ENCODE data around the gene RNF115. TPM values are rescaled to one million over a fixed set of nuclear protein-coding genes. Genes with fewer than 3 reads are reported as not detected.
"Not testable (repeated sequence)": the region's sequence is repeated elsewhere in the genome, so short reads cannot be mapped to it uniquely, and the experiment has no call there.

RNF115 gene
- polyA plus RNA-seq, 1 donor = 25.6 TPM

DNA sequence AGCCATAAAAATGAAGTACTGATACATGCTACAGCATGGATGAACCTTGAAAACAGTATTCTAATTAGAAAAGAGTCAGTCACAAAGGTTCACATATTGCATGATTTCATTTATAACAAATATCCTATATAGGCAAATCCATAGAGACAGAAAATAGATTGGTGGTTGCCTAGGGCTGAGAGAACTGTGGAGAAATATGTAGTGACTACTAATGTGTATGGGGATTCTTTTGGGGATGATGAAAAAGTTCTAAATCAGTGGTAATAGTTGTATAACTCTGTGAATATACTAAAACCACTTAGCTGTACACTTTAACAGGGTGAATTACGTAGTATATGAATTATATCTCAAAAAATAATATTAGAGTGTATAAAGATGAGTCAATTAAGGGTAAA lies 45.8 kb downstream of the RNF115 start:
- DNase-seq = no peak

DNA sequence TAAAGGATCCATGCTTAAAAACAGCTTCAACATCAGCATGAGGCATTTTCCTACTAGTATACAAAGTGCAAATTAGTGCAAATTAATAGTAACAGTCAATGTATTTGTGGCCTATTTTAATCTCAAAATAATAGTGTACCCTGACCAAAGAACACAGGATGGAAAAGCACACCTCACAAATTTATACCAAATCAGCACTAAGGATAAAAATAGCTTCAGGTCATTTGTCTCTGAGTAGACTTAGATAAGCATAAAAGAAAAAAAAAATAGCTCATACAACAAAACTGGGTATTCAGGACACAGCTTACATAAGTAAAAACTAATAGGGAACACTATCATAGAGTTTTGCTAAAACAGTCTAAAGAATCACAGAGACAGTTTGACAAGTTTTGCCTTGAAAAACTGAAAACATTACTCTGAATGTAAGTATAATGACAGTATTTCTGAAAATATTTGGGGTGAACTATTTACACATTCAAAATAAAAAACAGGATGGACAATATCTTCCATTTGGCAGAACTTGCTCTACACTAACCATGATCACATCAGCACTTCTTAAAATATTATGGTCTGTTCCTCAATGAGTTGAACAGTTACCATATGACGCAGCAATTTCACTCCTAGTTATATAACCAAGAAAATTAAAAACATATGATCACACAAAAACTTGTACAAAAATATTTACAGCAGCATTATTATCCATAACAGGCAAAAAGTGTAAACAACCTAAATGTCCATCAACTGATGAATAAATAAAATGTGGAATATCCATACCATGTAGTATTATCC lies 46.3 kb downstream of the RNF115 start:
- no peak for DNase-seq

DNA sequence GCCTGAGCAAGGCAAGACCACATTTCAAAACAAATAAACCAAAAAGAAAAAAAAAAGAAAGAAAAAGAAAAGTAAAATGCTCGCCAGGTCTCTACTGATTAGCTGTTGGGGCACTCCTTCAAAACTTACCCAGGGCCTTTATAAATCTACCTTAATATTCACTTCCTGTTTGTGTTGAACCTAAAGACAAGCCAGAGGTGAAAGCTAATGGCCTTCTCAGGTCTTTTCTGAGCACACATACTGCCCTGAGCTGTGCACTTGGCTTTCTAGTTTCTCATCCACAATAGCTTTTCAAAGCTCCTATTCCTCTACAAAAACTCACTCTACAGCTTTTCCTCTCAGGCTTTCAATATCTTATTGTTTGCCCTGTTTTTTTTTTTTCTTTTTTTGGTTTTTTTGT lies 50.5 kb downstream of the RNF115 start:
- no peak for DNase-seq

DNA sequence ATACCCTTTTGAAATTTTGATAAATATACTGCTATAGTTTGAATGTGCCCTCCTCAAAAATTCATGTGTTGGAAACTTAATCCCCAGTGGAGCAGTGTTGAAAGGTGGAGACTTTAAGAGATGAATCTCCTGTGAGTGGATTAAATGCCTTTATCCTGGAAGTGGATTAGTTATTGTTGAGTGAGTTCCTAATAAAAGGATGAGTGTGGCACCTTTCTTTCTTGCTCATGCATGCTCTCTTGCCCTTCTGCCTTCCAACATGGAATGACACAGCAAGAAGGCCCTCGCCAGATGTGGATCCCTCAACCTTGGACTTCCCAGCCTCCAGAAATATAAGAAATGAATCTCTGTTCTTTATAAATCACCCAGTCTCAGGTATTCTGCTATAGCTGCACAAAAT lies 52.8 kb downstream of the RNF115 start:
- no peak for DNase-seq

DNA sequence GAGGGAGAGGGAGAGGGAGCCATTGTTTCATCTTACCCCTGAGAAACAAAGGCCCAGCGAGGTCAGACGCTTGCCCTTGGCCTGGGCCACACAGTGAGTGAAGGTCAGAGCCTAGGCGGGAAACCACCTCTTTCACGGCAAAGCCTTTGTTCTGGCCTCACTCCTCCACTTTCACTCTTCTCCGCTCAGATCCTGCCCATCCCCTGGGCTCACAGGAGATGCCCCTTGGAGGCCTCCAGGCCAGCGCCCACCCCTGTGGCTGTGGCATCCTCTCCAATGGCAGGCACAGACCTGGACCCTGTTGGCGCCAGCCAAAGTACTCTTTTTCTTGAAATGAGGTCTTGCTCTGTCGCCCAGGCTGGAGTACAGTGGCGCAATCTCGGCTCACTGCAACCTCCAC lies 55.9 kb downstream of the RNF115 start:
- not testable (repeated sequence) for DNase-seq

DNA sequence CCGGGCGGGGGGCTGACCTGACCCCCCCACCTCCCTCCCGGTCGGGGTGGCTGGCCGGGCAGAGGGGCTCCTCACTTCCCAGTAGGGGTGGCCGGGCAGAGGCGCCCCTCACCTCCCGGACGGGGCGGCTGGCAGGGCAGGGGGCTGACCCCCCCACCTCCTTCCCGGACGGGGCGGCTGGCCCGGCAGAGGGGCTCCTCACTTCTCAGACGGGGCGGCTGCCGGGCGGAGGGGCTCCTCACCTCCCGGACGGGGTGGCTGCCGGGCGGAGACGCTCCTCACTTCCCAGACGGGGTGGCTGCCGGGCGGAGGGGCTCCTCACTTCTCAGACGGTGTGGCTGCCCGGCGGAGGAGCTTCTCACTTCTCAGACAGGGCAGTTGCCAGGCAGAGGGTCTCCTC lies 57.0 kb downstream of the RNF115 start:
- DNase-seq = not testable (repeated sequence)

DNA sequence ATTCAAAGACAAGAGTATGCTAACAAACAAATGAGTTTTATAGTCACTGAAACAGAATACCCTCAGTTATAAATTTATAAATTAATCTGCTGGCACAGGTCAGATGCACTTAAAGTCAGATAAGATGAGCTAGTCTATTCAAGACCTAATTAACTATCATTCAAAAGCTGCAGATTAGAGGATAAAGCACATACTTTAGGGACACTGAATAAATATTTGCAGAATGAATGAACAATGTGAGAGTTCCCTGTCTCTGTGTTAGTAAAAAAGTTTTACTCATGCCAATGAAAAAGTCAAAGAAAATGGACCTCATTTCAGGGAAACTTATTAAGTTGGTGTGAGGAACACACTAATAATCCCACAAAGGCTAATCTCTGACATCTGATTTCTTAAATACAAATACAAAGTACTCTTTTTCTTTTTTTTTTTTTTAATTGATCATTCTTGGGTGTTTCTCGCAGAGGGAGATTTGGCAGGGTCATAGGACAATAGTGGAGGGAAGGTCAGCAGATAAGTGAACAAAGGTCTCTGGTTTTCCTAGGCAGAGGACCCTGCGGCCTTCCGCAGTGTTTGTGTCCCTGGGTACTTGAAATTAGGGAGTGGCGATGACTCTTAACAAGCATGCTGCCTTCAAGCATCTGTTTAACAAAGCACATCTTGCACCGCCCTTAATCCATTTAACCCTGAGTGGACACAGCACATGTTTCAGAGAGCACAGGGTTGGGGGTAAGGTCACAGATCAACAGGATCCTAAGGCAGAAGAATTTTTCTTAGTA lies 58.1 kb downstream of the RNF115 start:
- DNase-seq = not testable (repeated sequence)

DNA sequence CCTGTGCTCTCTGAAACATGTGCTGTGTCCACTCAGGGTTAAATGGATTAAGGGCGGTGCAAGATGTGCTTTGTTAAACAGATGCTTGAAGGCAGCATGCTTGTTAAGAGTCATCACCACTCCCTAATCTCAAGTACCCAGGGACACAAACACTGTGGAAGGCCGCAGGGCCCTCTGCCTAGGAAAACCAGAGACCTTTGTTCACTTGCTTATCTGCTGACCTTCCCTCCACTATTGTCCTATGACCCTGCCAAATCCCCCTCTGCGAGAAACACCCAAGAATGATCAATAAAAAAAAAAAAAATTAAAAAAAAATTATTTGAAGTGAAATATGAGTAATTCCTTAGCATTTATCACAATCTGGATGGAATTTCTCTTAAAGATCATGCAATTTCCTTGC lies 58.8 kb downstream of the RNF115 start:
- DNase-seq = not testable (repeated sequence)

DNA sequence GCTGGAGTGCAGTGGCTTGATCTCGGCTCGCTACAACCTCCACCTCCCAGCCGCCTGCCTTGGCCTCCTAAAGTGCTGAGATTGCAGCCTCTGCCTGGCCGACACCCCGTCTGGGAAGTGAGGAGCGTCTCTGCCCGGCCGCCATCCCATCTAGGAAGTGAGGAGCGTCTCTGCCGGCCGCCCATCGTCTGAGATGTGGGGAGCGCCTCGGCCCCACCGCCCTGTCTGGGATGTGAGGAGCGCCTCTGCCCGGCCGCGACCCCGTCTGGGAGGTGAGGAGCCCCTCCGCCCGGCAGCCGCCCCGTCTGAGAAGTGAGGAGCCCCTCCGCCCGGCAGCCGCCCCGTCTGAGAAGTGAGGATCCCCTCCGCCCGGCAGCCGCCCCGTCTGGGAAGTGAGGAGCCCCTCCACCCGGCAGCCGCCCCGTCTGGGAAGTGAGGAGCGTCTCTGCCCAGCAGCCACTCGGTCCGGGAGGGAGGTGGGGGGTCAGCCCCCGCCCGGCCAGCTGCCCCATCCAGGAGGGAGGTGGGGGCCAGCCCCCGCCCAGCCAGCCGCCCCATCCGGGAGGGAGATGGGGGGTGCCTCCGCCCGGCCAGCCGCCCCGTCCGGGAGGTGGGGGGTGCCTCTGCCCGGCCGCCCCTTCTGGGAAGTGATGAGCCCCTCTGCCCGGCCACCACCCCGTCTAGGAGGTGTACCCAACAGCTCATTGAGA lies 59.5 kb downstream of the RNF115 start:
- DNase-seq = not testable (repeated sequence)

DNA sequence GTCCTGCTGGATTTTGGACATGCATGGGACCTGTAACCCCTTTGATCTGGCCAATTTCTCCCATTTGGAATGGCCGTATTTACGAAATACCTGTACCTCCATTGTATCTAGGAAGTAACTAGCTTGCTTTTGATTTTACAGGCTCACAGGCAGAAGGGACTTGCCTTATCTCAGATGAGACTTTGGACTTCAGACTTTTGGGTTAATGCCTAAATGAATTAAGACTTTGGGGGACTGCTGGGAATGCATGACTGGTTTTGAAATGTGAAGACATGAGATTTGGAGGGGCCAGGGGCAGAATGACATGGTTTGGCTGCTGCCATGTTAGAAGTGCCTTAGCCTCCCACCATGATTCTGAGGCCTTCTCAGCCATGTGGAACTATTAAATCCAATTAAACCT lies 61.9 kb downstream of the RNF115 start:
- DNase-seq = not testable (repeated sequence)

DNA sequence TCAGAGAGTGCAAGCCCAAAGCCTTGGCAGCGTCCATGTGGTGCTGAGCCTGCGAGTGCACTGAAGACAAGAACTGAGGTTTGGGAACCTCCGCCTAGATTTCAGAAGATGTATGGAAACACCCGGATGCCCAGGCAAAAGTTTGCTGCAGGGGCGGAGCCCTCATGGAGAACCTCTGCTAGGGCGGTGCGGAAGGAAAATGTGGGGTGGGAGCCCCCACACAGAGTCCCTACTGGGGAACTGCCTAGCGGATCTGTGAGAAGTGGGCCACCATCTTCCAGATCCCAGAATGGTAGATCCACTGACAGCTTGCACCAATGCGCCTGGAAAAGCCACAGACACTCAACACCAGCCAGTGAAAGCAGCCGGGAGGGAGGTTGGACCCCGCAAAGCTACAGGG lies 62.4 kb downstream of the RNF115 start:
- not testable (repeated sequence) for DNase-seq

DNA sequence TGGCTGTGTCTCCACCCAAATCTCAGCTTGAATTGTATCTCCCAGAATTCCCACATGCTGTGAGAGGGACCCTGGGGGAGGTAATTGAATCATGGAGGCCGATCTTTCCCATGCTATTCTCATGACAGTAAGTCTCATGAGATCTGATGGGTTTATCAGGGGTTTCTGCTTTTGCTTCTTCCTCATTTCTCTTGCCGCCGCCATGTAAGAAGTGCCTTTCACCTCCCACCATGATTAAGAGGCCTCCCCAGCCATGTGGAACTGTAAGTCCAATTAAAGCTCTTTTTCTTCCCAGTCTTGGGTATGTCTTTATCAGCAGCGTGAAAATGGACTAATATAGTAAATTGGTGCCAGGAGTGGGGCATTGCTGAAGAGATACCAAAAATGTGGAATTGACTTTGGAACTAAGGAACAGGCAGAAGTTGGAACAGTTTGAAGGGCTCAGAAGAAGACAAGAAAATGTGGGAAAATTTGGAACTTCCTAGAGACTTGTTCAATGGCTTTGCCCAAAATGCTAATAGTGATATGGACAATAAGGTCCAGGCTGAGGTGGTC lies 63.4 kb downstream of the RNF115 start:
- not testable (repeated sequence) for DNase-seq

DNA sequence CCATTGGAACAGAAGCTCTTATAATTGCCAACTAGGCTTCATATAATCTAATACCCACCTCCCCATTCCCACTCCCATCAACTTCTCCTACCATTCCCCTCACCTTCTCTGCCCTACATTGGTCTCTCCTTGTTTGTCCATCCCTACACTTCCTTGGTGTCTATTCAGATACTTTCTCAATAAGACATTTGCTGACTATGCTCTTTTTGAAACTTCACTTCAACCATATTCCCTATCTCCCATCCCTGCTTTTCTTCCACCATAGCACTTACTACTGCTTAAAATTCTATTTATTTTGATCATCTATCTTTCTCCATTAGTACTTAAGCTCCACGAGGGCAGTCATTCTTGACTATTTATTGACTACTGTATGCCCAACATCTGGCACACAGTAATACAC lies 64.2 kb downstream of the RNF115 start:
- no peak for DNase-seq

DNA sequence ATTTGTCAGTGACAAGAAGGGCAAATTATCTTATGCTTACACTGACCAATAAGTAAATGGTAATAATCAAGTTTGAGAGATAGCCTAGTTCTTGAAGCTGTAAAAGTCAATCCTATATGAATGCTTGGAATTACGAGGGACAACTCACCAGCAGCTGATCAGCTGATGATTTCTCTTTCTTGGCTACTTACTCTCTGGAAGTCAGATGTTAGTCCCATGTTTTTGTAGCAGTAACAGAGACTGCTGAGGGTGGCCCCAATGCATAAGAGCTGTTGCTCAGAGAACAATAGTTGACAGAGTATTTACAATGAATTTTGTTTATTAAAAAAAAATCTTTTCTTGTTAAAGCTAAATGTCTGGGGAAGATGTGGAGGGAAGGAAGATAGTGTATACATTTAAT lies 65.3 kb downstream of the RNF115 start:
- no peak for DNase-seq

DNA sequence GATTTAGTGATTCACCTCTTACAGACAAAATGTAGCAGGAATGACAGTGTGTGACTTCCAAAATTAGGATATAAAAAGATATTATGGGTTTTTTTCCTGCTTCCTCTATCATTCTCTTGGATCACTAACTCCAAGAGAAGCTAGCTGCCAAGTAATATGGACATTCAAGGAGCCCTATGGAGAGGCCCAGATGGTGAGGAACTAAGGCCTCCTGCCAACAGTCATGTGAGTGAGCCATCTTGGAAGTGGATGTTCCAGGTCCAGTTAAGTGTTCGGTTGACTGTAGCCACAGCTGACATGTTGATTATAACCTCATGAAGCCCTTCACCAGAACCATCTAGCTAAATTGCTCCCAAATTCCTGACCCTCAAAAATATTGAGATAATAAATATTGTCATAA lies 65.8 kb downstream of the RNF115 start:
- DNase-seq = no peak

DNA sequence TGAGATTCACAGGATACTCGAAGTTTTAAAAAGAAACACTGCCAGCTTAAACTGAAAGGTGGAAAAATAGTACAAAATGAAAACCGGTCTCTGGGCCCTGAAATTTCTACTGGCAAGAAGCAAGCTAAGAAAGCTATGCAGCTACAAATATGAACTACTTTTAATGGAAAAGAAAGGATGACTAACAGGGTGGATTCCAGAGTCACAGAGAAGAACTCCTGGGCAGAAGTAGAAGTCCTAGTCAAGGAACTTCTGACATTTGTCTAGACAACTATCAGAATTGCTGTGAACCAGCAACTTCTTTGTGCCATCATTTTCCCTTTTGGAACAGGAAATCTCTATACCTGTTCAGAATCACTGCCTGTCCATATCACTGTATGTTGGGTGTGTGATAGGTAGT lies 66.5 kb downstream of the RNF115 start:
- DNase-seq = no peak

DNA sequence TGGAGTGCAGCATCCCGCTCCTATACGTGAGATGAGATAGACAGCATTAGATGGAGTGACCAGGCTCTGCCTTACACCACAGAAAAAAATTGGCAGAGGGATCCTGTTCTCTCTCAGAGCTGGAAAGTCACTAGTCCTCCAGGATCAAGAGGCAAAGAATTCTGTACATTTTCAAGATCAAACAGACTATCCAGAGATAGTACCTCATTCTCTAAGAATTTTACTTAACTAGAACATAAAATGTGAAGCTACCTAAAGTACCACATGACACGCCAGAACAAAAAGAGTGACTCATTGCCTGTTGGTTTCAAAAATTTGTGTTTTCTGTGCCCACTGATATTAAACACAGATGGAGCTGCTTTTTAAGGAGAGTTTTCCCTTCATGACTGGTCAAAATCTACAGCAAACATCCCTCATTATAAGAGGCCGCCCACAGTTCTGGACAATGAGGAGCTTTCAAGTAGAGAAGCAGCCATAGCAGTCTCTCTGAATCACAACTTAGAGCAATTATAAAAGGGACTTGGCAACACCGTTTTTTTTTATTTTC lies 72.3 kb downstream of the RNF115 start:
- DNase-seq = no peak

DNA sequence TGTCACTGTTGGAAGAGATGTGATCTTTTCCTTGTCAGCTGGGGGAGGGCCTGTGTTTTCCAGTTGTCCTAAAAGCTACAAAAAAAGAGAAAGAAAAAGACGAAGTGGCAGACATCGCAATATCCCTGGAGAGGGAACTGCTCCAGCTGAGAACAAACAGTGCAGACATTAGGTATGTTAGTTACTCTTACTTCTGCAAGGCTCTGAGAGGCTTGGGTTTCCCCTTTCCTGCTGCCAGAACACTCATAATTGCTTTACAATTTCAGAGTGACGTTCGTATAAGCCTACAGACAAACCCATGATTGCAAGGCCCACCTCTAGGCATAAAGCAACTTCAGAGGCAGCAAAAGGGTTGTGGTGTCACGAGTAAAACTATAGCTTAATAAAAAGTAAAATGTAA lies 73.5 kb downstream of the RNF115 start:
- no peak for DNase-seq

DNA sequence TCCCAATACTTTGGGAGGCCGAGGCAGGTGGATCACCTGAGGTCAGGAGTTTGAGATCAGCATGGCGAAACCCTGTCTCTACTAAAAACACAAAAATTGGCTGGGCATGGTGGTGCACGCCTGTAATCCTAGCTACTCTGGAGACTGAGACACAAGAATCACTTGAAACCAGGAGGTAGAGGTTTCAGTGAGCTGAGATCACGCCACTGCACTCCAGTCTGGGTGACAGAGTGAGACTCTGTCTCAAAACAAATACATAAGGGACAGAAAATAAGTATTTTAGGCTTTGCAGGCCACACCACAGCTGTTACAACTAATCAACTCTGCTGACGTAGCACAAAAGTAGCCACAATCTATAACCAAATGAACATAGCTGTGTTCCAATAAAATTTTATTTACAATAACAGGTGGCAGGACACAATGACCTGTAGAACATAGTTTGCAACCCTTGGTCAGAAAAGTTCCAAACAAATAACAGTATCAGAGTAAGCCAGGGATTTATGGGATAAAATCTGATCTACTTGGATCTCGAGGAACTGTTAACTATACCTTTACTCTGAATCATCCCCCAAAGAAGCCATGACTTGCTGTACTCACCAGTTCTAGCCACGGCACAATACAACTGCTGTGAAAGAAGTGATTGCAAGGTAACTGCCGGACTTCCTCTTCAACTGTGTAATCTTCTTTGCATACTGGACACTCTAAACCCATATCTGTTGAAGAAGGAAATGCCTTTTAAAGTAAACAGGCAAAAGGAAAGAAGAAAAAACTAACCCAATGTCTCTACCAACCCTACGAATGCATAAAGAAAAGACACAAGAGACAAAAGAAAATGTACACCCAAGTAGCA lies 76.3 kb downstream of the RNF115 start:
- DNase-seq = no peak

DNA sequence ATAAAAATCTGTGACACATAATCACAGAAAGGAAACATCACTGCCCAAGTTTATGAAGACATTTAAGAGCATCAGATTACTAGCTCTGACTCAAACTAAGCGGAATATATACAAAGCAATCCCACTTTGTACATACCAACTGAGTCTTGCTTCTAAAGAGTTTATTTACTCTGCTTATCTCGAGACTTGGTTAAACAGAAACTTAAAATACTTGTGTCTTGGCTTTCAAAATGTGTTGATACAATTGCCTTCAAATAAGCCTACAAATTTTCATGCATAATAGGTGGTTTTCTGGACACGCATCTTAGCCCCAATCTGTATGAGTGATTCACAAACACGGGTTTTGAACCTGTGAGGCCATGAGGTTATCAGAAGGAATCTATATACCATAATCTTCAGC lies 83.6 kb downstream of the RNF115 start:
- DNase-seq = no peak

DNA sequence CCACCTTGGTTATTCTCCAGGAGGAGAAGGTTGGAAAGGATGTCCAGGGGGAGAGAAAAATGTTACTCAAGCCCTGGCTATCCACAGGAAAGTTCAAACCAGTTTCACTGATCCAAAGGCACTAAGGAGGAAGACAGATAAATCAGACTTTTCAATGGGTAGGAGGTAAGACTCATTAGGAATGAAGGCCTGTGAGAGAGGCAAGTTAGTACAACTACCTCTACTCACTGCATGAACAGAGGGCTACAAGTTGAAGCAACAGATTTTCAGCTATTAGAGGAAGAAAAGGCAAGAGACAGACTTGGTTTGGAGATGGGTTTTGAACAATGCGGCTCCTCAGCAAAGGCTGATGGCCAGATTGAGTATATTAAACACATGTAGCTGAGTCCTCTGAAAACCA lies 87.7 kb downstream of the RNF115 start:
- DNase-seq = no peak
